Left ventricle myocardium inferior (tissue), 1 donor: ENCODE data around the gene SBNO2. TPM values are rescaled to one million over a fixed set of nuclear protein-coding genes. Genes with fewer than 3 reads are reported as not detected.

ENCODE experiments used
- DNase-seq: peaks from one replicate; pipeline ENCODE4 v3.0.0-alpha.2; 2020
- H3K27ac ChIP-seq: fragments of 200-600 bp; replicated peaks from 2 replicates; pipeline ENCODE4 v1.8.0; 2021
- H3K27me3 ChIP-seq: fragments of 200-600 bp; 2 replicates; pipeline ENCODE4 v1.8.0; 2021; ENCODE audit warnings: low read depth
- H3K36me3 ChIP-seq: fragments of 200-600 bp; 2 replicates; pipeline ENCODE4 v1.8.0; 2021
- H3K4me1 ChIP-seq: fragments of 200-600 bp; 2 replicates; pipeline ENCODE4 v1.8.0; 2021
- H3K4me3 ChIP-seq: fragments of 200-600 bp; 2 replicates; pipeline ENCODE4 v1.8.0; 2021; ENCODE audit warnings: mild to moderate bottlenecking, moderate library complexity
- H3K9me3 ChIP-seq: fragments of 200-600 bp; replicated peaks from 2 replicates; pipeline ENCODE4 v1.8.0; 2021
- CTCF ChIP-seq: fragments of 200-600 bp; IDR thresholded peaks from 2 replicates; pipeline ENCODE4 v1.8.0; 2021; ENCODE audit warnings: antibody characterized with exemption, mild to moderate bottlenecking, borderline replicate concordance
- intact Hi-C: fragments of 100-400 bp; cut with micrococcal nuclease; formaldehyde crosslinking; loops from one replicate; pipeline ENCODE4 v1.11.0; 2022
- total RNA-seq: library from RNA; stranded (reverse); fragmentation: NEBNext Ultra II Directional; extraction: Animal tissue kit (Norgen Biotek cat#: 25700); gene quantifications from one replicate; pipeline ENCODE4 v1.2.1, GENCODE V29; 2021
- donor health status: DM: no; HTN: yes; CAD: no; lungs with severe emphysema.

Gene SBNO2
- total RNA-seq, 1 donor from 2014 or later = 16.9 TPM

GRCh38 chr19:1181606-1182005 is 7.5 kb upstream of the SBNO2 start:
- Histone ChIP-seq H3K4me1 (peaks cover 7% of the 10 kb centered on the region), H3K36me3 (no peaks in the 10 kb centered on the region), H3K4me3 (no peak overlapping the region), H3K27ac (no peak overlapping the region), H3K27me3 (peaks cover 4% of the 10 kb centered on the region), H3K9me3 (no peaks in the 10 kb centered on the region)
- no peak for DNase-seq
- no peak for TF ChIP-seq CTCF
- intact Hi-C loops = loop anchor here (10.0 kb wide), 1 partner anchor 57 kb away; no protein-coding TSS in a partner anchor

GRCh38 chr19:1177322-1178114 is 3.5 kb upstream of the SBNO2 start:
- Histone ChIP-seq H3K27ac (no peak overlapping the region), H3K4me1 (peaks cover 26% of the 10 kb centered on the region), H3K4me3 (no peak overlapping the region), H3K9me3 (no peaks in the 10 kb centered on the region), H3K36me3 (no peaks in the 10 kb centered on the region), H3K27me3 (peaks cover 4% of the 10 kb centered on the region)
- DNase-seq = no peak
- TF ChIP-seq CTCF = no peak
- intact Hi-C loops = no loop called here

GRCh38 chr19:1173159-1173844 is 766 bp downstream of the SBNO2 start:
- intact Hi-C loops = no loop called here
- Histone ChIP-seq H3K4me1 (peaks cover 39% of the 10 kb centered on the region), H3K27me3 (no peaks in the 10 kb centered on the region), H3K36me3 (no peaks in the 10 kb centered on the region), H3K9me3 (no peaks in the 10 kb centered on the region), H3K27ac (peak overlapping the region; percentile 94), H3K4me3 (peak overlapping the region; percentile 94)
- TF ChIP-seq CTCF = no peak
- no peak for DNase-seq

GRCh38 chr19:1172353-1173158 is 1.5 kb downstream of the SBNO2 start:
- H3K4me1 ChIP-seq = peaks cover 39% of the 10 kb centered on the region

More at GRCh38 chr19:1172353-1173158, 1.5 kb downstream of the SBNO2 start:
- Histone ChIP-seq H3K9me3 (no peaks in the 10 kb centered on the region), H3K36me3 (no peaks in the 10 kb centered on the region), H3K27me3 (no peaks in the 10 kb centered on the region), H3K27ac (peak overlapping the region; percentile 94), H3K4me3 (peak overlapping the region; percentile 94)
- DNase-seq = no peak
- intact Hi-C loops = no loop called here
- no peak for TF ChIP-seq CTCF
